Sciatic nerve (tissue), 2 donors: Measurements from ENCODE around the gene TNS3. TPM values are rescaled to one million over a fixed set of nuclear protein-coding genes. Genes with fewer than 3 reads are reported as not detected.

ENCODE experiments used
- ATAC-seq: fragments of 200-7000 bp; cut with Tn5 transposase; one replicate; pipeline ENCODE4 v1.9.1; 2020; ENCODE audit warnings: mild to moderate bottlenecking, moderate library complexity
- DNase-seq: peaks from one replicate; pipeline ENCODE4 v3.0.0-alpha.2; 2020; ENCODE audit warnings: low spot score
- intact Hi-C: fragments of 100-400 bp; cut with DNase I; formaldehyde crosslinking; loops from one replicate; pipeline ENCODE4 v1.14.2; 2022
- total RNA-seq: library from RNA; stranded (reverse); fragmentation: NEBNext Ultra II Directional; extraction: Animal tissue kit (Norgen Biotek cat#: 25700); gene quantifications from one replicate; pipeline ENCODE4 v1.2.1, GENCODE V29; 2021
- donor health status: DM: no; HTN: no; CAD: no.
- donor health status: DM: no; HTN: no; CAD: no.

TNS3 gene
- total RNA-seq, 1 donor from 2014 or later: 230 TPM

DNA sequence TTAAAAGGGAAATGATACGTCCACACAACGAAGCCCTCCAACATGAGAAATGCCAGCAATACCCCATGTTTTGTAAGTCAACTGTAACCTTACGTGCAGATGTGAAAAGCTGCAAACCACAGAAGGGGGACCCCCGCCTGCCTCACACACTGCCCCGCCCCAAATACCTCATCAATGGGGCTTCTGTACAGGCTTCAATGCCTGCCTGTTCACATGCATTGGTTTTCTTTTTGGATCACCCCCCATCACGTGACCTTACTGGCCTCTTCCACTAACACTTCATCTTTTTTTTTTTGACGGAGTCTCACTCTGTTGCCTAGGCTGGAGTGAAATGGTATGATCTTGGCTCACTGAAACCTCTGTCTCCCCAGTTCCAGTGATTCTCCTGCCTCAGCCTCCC lies 224.0 kb downstream of the TNS3 start:
- intact Hi-C loops: no loop called here

DNA sequence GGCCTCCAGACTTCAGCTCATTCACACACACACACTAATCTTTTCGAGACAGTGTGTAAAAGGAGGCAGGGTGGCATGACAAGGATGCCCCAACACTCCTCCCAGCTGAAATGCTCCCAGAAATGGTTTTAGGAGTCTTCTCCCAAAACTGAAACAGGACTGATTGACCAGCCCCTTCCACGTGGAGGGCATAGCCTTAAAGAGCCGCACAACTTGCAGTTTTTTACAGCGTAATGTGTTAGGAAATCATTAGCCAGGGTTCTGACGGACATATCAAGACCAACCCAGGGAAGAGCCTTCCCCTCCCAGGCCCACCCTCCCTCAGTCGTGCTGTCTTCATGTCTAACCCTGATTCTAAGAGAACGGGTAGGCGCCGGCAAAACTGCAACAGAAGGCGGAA lies 224.6 kb downstream of the TNS3 start:
- DNase-seq (no peak), ATAC-seq (no peak)
- intact Hi-C loops: no loop called here

More for the DNA sequence above, 224.0 kb downstream of the TNS3 start:
- no peak for DNase-seq
- ATAC-seq: no peak

DNA sequence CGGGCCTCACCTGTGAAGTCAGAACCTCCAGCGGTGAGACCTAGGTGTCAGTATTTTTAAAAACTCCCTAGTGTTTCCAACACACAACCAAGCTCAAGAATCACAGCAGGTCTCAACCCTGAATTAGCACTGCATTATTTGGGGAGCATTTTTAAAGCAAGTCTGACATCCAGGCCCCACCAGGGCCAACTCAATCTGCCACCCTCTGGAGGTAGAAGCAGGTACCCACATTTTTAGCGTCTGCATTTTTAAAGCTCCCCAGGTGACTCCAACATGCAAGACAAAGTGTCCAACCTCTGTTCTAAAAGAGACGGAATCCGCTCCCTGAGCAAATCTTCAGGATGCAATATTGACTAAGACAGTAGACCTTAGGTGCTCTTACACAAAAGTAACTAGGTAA lies 225.7 kb downstream of the TNS3 start:
- no peak for ATAC-seq
- no peak for DNase-seq
- intact Hi-C loops: no loop called here

DNA sequence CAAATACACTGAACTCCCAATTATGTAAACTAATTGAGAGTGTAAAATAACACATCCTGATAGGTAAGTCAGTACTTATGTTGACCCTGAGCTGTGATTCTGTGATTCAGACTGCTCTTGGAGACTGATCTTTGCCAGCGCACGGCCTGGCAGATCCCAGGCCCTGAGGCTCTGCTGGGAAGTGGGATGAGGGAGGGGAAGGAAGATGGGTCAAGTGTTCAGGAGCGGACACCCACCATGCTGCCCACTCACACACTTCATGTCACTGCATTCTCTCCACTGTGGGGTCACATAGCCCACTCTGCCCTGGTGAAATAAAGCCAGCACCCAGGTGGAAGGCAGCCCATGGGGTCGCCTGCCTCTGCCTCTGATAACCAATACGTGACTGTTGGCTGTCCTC lies 226.2 kb downstream of the TNS3 start:
- intact Hi-C loops: no loop called here
- no peak for DNase-seq
- no peak for ATAC-seq

DNA sequence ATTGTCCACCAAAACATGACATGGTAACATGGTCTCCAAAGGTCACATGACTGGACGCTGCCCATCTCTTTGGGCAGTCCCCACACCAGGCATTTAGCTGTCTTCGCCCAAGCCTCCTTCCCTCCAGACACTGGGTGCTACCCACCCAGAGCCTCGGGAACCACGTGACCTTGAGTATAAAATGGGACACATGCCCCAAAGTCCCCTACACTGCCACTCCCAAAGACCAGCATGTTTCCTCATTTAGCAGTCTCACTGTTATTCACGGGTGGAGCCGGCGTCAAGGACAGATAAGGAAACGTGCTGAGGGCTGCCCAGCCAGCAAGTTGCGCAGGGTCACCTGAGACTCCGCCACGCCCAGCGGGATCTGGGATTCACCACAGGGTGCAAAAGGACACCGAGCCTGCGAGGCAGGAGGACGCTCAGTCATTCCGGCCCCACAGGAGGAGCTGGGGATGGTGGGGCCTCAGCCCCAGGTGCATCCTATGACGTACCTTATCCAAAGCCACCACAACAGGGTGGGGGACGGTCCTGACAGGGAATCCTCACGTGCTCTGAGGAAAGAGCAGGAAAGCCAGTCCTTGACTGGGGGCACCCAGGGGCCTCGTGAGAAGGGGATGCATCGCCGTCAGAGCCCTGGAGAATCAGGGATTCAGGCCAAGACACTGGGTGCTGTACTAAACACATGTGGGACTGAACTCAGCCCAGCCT lies 226.9 kb downstream of the TNS3 start:
- DNase-seq: no peak
- intact Hi-C loops: no loop called here
- no peak for ATAC-seq

DNA sequence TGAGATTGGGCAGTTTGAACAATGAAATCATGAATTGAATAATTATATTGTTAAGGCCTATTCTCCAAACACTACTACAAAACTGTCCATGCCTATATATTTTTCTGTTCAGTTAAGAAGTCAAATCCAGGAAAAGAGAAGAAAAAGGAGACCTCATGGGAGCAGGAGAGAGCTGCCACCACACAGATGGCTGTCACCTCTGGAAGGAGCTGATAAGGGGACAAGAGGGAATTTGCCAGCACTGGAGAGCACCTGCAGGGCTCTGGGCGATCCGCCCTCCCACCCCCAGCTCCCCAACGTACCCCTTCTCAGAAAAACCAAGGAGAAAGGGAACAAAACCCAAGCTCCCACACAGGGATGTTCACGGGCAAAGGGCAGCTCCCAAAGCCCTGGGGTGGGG lies 227.8 kb downstream of the TNS3 start:
- DNase-seq (no peak), ATAC-seq (no peak)
- intact Hi-C loops: no loop called here

DNA sequence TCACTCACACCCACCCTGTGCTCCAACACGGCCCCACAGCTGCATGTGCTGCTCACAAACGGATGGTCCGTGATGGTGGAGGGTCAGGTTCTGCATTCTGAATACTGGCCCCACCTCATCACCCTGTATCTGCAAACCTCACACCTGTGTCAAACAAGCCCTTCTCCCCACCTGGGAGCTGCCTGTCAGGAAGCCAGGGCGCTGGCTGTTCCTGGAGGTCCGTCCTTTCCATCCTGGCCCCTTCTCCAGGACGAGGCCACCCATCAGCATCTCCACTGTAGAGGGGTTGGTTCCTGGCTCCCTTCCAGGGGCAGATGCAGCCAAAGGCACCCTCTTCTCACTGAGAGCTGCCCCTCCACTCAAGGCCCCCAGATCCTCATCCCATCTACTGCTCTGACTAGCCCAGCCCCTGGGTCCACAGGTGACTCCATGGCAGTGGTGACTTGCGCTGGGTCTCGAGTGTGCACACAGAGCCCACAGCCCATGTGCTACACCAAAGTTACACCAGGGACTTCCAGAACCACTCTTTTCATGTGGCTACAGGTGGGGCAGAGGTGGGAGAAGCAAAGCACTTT lies 229.4 kb downstream of the TNS3 start:
- no peak for DNase-seq
- no peak for ATAC-seq
- intact Hi-C loops: no loop called here

DNA sequence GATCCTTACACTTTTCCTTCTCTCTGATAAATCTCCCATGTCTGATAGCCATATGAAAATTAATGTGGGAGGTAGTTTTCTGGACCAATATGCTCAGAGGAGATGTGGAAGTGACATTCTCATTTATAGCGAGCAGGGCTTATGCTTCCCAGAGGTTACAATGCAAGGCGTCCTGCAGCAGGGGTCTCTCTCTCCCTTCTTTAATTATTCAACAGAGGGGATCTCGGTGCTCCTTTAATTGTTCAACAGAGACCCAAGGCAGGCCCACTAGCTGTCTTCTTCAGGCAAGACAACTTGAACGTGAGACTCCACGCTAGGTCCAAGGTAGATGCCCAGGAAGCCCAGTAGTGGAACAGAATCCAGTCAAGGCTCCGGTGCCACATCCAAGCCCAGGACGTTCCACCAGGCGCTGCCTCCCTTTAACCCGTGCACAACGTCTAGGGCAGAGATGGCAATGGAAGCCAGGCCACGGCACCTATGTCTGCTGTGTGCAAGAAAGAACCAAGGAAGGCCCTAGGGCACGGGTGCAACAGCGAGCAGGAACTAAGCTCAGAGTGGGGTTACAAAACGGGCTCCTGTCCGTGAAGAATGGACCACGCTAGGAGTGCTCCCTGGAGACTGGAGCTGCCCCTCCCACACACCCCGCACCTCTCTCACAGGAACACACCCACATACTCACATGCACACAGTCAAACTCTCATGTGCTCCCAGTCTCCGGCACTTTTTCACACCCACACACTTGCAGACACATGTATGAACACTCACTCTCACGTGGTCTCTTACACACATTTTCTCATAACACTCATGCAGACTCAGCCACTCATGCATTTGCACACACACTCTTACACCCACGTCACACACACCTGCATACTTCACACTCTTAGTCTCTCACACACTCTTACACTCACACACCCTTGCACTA lies 230.4 kb downstream of the TNS3 start:
- intact Hi-C loops: no loop called here
- no peak for DNase-seq
- ATAC-seq: peak; percentile 14

DNA sequence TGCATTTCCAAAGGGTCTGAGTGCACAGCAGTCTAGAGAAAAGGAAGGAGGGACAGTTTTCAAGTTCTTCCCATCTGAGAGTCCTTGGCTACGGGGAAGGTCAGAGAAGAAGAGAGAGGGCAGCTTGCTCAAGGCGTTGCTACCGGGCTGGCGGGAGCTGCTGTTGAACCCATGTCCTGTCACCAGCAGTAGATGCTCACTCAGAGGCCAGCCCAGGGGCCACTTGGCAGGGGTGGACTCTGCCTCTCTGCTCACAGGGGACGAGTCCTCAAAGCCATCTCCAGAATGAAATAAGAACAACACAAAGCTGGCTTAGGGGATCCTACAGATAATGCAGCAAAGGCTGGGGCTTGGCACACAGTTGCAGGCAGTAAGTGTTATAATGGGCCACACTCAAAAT lies 231.5 kb downstream of the TNS3 start:
- DNase-seq (peak; percentile 56), ATAC-seq (peak; percentile 41)
- intact Hi-C loops: no loop called here

DNA sequence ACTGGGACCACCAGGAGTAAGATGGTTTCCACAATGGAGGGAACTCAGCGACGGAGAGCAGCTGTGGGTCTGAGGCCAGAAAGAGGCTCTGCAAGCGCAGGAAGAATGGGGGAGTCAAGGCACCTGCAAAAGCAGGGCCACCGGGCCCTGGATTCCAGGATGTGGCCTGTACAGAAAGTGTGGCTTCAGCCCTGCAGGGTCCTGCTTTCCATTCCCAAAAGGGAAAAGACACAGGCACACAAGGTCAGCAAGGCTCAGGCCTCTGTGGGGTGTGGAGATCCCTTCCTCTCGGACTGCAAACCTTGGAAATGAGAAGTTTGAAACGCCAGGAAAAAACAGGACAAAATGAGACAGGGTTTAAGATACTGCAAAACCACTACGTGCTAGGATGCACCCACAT lies 232.5 kb downstream of the TNS3 start:
- no peak for ATAC-seq

DNA sequence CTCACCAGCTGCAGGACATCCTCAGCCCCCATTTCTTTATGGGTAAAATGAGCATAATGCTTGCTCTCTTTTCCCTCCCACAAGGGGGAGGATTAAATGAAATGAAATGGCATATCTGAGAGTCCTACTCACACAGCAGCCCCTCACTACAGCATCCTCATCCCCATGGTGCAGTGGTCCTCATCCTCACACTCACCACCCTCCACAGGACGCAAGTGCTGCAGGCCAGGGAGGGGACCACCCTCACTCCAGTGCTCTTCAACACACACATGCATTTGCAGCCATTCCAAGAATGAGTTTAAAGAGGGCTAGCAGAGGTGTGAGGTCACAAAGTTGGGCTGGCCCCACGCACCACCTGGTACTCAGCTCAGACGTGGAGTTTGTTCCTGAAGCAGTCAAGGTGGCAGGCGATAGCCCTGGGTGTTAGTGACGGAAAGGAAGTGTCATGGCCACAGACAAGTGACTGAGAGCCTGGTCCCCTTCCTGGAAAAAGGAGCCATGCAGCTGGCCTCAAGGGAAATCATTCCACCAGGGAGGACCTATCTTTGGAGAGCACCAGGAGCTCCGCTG lies 234.0 kb downstream of the TNS3 start:
- intact Hi-C loops: no loop called here
- DNase-seq (peak; percentile 42), ATAC-seq (no peak)

More for the DNA sequence above, 232.5 kb downstream of the TNS3 start:
- DNase-seq: peak; percentile 38
- intact Hi-C loops: no loop called here

DNA sequence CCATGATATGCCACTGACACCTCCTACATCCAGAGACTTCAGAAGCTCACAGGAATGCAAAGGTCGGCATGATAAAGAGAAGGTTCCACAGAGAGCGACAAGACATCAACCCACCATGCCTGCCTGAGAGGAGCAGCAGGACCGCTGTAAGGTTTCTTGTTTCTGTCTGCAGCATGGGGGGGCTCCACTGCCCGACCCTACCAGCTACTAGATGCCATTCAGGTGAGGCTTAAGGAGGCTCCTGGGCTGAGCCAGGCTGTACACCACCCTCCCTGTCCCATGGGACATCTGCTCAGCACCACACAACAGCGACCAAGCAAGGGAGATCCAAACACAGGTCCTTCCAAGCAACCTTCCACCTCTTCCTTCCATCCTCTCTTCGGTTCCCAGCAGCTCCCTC lies 234.6 kb downstream of the TNS3 start:
- DNase-seq: no peak
- intact Hi-C loops: no loop called here
- ATAC-seq: no peak

DNA sequence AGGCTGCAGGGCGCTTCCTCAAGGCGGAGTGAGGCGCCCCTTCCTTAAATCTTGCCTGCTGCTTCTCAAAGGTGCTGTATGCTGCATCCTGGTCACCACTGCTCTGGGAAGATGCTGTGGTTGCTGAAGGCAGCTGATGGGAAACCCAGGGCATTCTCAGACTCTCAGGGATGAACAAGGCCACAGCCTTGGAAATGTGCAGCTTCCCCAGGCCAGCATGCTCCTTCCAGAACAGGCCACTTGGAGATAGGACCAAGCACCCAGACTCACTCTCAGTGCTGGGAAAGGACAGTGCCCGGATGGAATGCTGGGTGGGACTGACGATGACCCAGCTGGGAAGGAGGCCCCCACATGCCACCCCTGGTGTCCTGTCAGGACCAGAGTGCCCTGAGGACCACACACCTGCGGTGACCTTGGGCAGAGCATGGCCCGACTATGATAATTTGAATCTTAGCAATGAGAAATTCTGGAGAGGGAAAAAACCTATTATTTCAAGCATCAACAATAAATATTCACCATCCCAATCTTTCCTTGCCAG lies 235.5 kb downstream of the TNS3 start:
- DNase-seq (peak; percentile 47), ATAC-seq (no peak)
- intact Hi-C loops: no loop called here

DNA sequence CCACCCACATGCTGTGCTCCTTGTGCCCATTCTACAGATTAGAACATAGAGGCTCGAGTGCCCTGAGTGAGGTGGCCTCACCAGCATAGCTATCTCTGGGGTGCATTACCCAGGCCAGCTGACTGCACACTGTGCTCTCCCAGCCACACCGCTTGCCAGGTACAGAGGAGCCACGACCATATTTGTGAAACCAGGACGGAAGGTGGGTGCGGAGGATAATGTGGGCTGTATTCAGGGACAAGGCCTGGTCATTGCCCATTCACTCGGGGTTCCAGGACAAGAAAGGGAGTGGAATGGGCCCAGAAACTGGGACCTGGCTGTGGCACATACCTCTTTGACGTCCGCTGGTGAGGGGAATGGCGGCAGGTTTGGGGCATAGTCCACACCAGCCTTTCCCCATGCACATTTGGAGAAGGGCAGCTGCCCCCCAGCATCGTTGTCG lies 236.0 kb downstream of the TNS3 start:
- ATAC-seq: no peak
- intact Hi-C loops: no loop called here
- DNase-seq: peak; percentile 51

DNA sequence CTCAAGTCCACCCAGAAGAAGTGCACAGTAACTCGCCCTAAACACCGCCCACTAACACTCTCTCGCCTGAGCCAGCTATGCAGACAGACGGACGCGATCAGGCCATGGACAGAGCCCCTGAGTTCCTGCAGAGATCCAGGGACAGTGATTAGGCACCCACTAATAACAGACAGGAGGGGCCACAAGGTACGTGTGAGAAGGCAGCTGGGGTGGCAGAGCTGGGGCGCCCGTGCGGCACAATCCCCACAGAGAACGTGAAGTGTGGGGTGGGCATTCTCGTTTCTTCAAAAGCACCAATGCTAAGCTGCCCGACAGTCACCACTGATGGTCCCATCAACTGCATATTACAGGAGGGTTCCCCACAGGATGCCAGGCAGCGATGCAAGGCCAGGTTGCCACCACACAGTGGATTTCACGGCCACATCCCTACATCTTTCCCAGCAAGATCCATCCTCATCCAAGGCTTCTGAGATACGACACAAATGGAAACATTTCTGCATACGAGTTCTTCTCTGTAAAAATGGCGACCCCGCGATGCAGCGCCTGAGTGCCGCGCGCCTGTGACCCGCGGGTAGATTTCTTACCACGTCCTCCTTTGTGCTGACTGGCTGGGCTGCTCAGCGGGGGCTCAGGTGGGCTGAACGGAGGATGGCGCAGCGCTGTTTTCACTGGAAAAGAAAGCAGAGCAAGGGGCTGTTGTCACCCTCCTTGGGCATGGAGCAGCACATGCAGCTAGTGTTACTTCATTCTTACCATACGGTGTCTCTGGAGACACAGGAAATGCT lies 237.5 kb downstream of the TNS3 start:
- DNase-seq (peak; percentile 57), ATAC-seq (no peak)
- intact Hi-C loops: no loop called here

DNA sequence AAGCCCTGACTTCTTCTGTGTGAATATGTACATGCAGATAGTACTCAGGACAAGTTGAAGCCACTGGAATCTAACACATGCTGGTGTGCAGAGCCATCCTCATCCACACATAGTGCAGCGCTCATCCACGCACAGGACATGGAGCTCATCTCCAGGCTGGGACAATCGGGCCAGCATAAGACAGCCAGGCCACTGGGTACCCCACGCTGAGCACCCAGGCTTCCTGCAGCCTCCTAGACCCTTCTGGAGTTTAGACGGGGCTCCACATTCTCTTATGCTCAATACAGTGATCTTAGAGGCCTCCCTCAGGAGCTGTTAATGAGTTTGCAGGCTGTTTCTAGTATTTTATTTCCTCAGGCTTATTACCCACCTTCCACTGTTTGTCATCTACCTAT lies 238.9 kb downstream of the TNS3 start:
- DNase-seq (no peak), ATAC-seq (no peak)
- intact Hi-C loops: no loop called here

DNA sequence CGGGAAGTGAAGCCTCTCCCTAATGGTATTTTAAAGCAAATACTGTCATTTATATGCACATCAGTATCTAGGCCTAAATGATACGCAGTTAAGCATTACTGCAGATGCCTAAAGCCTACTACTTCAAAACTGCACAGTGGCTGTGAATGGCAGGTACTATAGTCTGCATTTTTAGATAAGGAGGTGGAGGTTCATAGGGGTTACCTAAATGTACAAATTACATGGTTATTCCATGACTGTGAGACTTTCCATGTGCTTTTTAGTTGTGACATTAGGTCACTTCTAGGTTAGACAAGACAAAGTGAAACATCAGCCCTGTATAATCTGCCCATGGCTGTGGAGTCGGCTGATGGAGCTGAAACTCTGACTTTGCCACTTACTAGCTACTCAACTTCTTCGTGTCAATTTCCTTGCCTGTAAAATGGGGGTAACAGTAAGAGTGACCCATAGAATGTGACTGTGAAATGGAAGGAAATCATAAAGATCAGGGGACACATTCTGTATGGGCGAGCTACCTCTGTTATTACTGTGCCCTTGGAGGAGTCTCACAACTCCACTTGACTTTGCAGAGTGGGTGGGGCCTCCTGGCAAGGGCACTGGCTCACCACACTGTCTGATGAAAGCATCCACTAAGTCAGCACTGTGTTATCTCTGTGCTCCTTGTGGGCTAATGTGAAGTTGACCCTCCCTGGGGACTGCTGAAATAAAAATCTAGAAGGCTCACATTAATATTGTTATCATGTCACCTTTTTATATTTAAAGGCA lies 239.4 kb downstream of the TNS3 start:
- intact Hi-C loops: no loop called here
- DNase-seq (peak; percentile 45), ATAC-seq (no peak)

DNA sequence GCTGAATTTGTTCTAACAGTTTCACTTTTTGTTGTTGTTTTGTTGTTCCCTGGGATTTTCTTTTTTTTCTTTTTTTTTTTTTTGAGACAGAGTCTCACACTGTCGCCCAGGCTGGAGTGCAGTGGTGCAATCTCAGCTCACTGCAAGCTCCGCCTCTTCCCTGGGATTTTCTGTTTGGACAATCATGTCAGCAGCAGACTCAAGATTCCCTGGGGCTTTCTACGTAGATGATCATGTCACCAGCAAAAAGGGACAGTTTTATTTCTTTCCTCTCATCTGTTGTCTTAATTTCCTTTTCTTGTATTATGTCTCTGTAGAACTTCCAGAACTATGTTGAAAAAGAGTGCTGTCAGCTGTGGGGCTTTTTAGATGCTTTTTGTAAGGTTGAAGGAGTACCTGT lies 241.4 kb downstream of the TNS3 start:
- intact Hi-C loops: no loop called here
- ATAC-seq (no peak), DNase-seq (no peak)
